T-cell (primary cell): ENCODE results near the gene AQP3. TPM values are rescaled to one million over a fixed set of nuclear protein-coding genes. Genes with fewer than 3 reads are reported as not detected.
"Not testable (repeated sequence)": the region's sequence is repeated elsewhere in the genome, so short reads cannot be mapped to it uniquely, and the experiment has no call there.

Experiments
- ATAC-seq, 4 experiments: fragments of 200-7000 bp in 3 of 4; fragments of 150-1000 bp in 1 of 4; cut with Tn5 transposase; replicated peaks in 1 of 4; 1 replicate in 3 of 4; 2 replicates in 1 of 4; pipeline ENCODE4 v1.10.0; 2021; ENCODE audit warnings: moderate library complexity in 3 of 4, mild to moderate bottlenecking in 2 of 4, moderate number of reproducible peaks in 1 of 4
- CTCF ChIA-PET, 2 donors: fragments of 300-600 bp; sonication (Branson Sonifier 250); formaldehyde crosslinking; loops; one replicate each; lab custom pipeline; 2022; ENCODE audit warnings: antibody characterized with exemption in 2 of 2; lab: Charles Lee
- POLR2A ChIA-PET, 2 donors: fragments of 300-600 bp; sonication (Branson Sonifier 250); formaldehyde crosslinking; loops; one replicate each; lab custom pipeline; 2022; ENCODE audit warnings: antibody characterized with exemption in 2 of 2; lab: Charles Lee
- DNase-seq, 35 experiments: peaks; one replicate each; pipeline versions ENCODE4 v3.0.0 to v3.0.0-alpha.2; 2013 to 2023
- H3K27ac ChIP-seq: one replicate; pipeline ENCODE4 v1.5.1; 2013; ENCODE audit warnings: low read length
- H3K27me3 ChIP-seq, 2 experiments: replicated peaks in 1 of 2; 1 replicate in 1 of 2; 2 replicates in 1 of 2; pipeline versions ENCODE4 v1.6.1 to v1.7.0; 2013; ENCODE audit warnings: low read length in 1 of 2, mixed read lengths in 1 of 2; ENCODE audit not compliant: control insufficient read depth in 2 of 2, insufficient read depth in 2 of 2; ENCODE audit errors: extremely low read depth in 1 of 2
- H3K36me3 ChIP-seq, 2 donors: 1 replicate in 1 of 2; 2 replicates in 1 of 2; pipeline versions ENCODE4 v1.6.1 to v1.7.0; 2013; ENCODE audit warnings: low read length in 1 of 2; ENCODE audit not compliant: control insufficient read depth in 2 of 2, insufficient read depth in 1 of 2; ENCODE audit errors: extremely low read depth in 1 of 2
- H3K4me1 ChIP-seq, 2 experiments: 1 replicate in 1 of 2; 2 replicates in 1 of 2; pipeline versions ENCODE4 v1.6.1 to v1.7.0; 2013; ENCODE audit warnings: low read length in 2 of 2, mixed read lengths in 1 of 2; ENCODE audit not compliant: insufficient read depth in 2 of 2, control insufficient read depth in 1 of 2; ENCODE audit errors: extremely low read depth in 1 of 2
- H3K4me3 ChIP-seq, 2 donors: 1 replicate in 1 of 2; 2 replicates in 1 of 2; pipeline versions ENCODE4 v1.5.1 to v1.7.0; 2013; ENCODE audit warnings: mild to moderate bottlenecking in 2 of 2, low read length in 1 of 2, moderate library complexity in 1 of 2; ENCODE audit not compliant: control insufficient read depth in 1 of 2; ENCODE audit errors: extremely low read depth in 1 of 2
- H3K9me3 ChIP-seq: 2 replicates; pipeline ENCODE4 v1.7.0; 2013
- H3K27ac Mint-ChIP-seq, 2 donors: one replicate each; pipeline ENCODE4 v1.8.0; 2020 to 2021; ENCODE audit warnings: mild to moderate bottlenecking in 2 of 2, mixed read lengths in 2 of 2
- H3K27me3 Mint-ChIP-seq, 2 donors: one replicate each; pipeline ENCODE4 v1.8.0; 2021 to 2022; ENCODE audit warnings: mixed read lengths in 2 of 2
- H3K36me3 Mint-ChIP-seq: one replicate; pipeline ENCODE4 v1.8.0; 2021; ENCODE audit warnings: mixed read lengths
- H3K4me1 Mint-ChIP-seq, 3 donors: one replicate each; pipeline ENCODE4 v1.8.0; 2020 to 2022; ENCODE audit warnings: mixed read lengths in 3 of 3, mild to moderate bottlenecking in 1 of 3
- H3K4me3 Mint-ChIP-seq, 3 donors: one replicate each; pipeline ENCODE4 v1.8.0; 2020 to 2022; ENCODE audit warnings: mild to moderate bottlenecking in 3 of 3, mixed read lengths in 3 of 3, moderate library complexity in 3 of 3
- H3K9me3 Mint-ChIP-seq, 3 donors: one replicate each; pipeline ENCODE4 v1.8.0; 2020 to 2022; ENCODE audit warnings: mixed read lengths in 3 of 3
- WGBS: methylation state at CpG from one replicate; pipeline ENCODE4 v1.1.5; 2013; ENCODE audit warnings: missing lambda C conversion rate; ENCODE audit not compliant: insufficient coverage; 5-methylcytosine and 5-hydroxymethylcytosine counted together
- total RNA-seq, 35 experiments: library from RNA in 6 of 35; stranded (reverse) in 6 of 35; fragments of 120-200 nt in 1 of 35; gene quantifications; one replicate each; pipeline versions ENCODE4 v1.2.1 to v1.2.4 and lab custom pipeline; 2013 to 2026

Gene AQP3
- total RNA-seq, 5 donors from 2014 or later (not counting 1 experiment from before 2014, with no cell fraction given) = 85.7 to 130 (median 111) TPM

GRCh38 chr9:33393986-33394385 is 53.4 kb downstream of the AQP3 start:
- CTCF ChIA-PET = interaction anchor here in 1 of 2 donors (0.6 kb wide), 1 partner anchor 10 kb away, joined by 5 read pairs; no protein-coding TSS in a partner anchor

GRCh38 chr9:33393581-33393980 is 53.8 kb downstream of the AQP3 start:
- ATAC-seq (no peak), DNase-seq (no peak)
- H3K4me1 ChIP-seq = no peaks in the 10 kb centered on the region
- 85% methylated on average over 8 of the region's 11 CpGs for WGBS
- H3K36me3 ChIP-seq = no peaks in the 10 kb centered on the region
- no peaks in the 10 kb centered on the region for H3K27me3 Mint-ChIP-seq
- CTCF ChIA-PET = interaction anchor here in 1 of 2 donors (0.6 kb wide), 1 partner anchor 10 kb away, joined by 5 read pairs; no protein-coding TSS in a partner anchor
- no peaks in the 10 kb centered on the region for H3K36me3 Mint-ChIP-seq
- POLR2A ChIA-PET = no interaction called here
- H3K4me3 ChIP-seq = no peak overlapping the region
- H3K4me3 Mint-ChIP-seq = no peak overlapping the region
- H3K27me3 ChIP-seq = no peaks in the 10 kb centered on the region
- H3K27ac Mint-ChIP-seq = no peak overlapping the region
- H3K27ac ChIP-seq = no peak overlapping the region
- no peaks in the 10 kb centered on the region for H3K9me3 Mint-ChIP-seq
- no peaks in the 10 kb centered on the region for H3K9me3 ChIP-seq
- no peaks in the 10 kb centered on the region for H3K4me1 Mint-ChIP-seq

More at GRCh38 chr9:33393986-33394385, 53.4 kb downstream of the AQP3 start:
- H3K27ac Mint-ChIP-seq, H3K27me3 Mint-ChIP-seq, H3K36me3 ChIP-seq, H3K4me3 Mint-ChIP-seq, DNase-seq, H3K4me1 ChIP-seq, H3K9me3 Mint-ChIP-seq, H3K4me3 ChIP-seq, H3K27me3 ChIP-seq, POLR2A ChIA-PET, H3K27ac ChIP-seq, H3K9me3 ChIP-seq, H3K4me1 Mint-ChIP-seq, H3K36me3 Mint-ChIP-seq, ATAC-seq: not testable (repeated sequence)
- 92% methylated on average over 3 of the region's 3 CpGs for WGBS

GRCh38 chr9:33392591-33393021 is 54.8 kb downstream of the AQP3 start:
- H3K27ac Mint-ChIP-seq, POLR2A ChIA-PET, H3K27ac ChIP-seq, H3K4me1 Mint-ChIP-seq, CTCF ChIA-PET, H3K36me3 ChIP-seq, H3K27me3 Mint-ChIP-seq, ATAC-seq, H3K27me3 ChIP-seq, H3K4me1 ChIP-seq, H3K9me3 ChIP-seq, H3K9me3 Mint-ChIP-seq, H3K36me3 Mint-ChIP-seq, DNase-seq, H3K4me3 Mint-ChIP-seq, H3K4me3 ChIP-seq: not testable (repeated sequence)
- no CpG with 5 or more reads among the region's 7 CpGs for WGBS

Other genes with a start within 250 kb of the AQP3 start
- gene SPINK4, start 207.4 kb downstream of the AQP3 start, total RNA-seq = not detected
- gene BAG1, start 182.9 kb downstream of the AQP3 start, total RNA-seq = 10 to 100 TPM; 59.4 to 69.9 (median 62.4) TPM
- 10 to 100 TPM; 20.5 to 32.1 (median 30.8) TPM for gene CHMP5, start 182.5 kb downstream of the AQP3 start, total RNA-seq
- 10 to 100 TPM; 41.5 to 55.8 (median 48.5) TPM for gene NFX1, start 157.1 kb downstream of the AQP3 start, total RNA-seq
- 1 to 10 TPM in 1 of 5 donors, under 1 TPM in 4; 0.20 to 1.4 (median 0.44) TPM for gene AQP7, start 45.0 kb downstream of the AQP3 start, total RNA-seq
- 10 to 100 TPM; 35.1 to 57.6 (median 47.1) TPM for gene NOL6, start 26.3 kb upstream of the AQP3 start, total RNA-seq
- 1 to 10 TPM in 3 of 5 donors, under 1 TPM in 1, not detected in 1; 0.76 to 2.6 (median 1.9) TPM for gene ANKRD18B, start 76.7 kb upstream of the AQP3 start, total RNA-seq